Upper lobe of left lung (tissue), 6 donors: ENCODE results near the gene ZNF292. TPM values are rescaled to one million over a fixed set of nuclear protein-coding genes. Genes with fewer than 3 reads are reported as not detected.
"Not testable (repeated sequence)": the region's sequence is repeated elsewhere in the genome, so short reads cannot be mapped to it uniquely, and the experiment has no call there.

Experiments
- ATAC-seq, 2 donors: fragments of 200-7000 bp; cut with Tn5 transposase; one replicate each; pipeline ENCODE4 v1.9.1; 2022; ENCODE audit warnings: mild to moderate bottlenecking in 2 of 2, moderate library complexity in 2 of 2; ENCODE audit not compliant: low FRiP score in 2 of 2
- DNase-seq, 2 donors: peaks; one replicate each; pipeline ENCODE4 v3.0.0-alpha.2; 2019 to 2020
- H3K27ac ChIP-seq, 4 donors: fragments of 200-600 bp; sonication (generic); one replicate each; pipeline ENCODE4 v1.5.1; 2016 to 2019
- H3K27me3 ChIP-seq, 4 donors: fragments of 200-600 bp; sonication (generic); one replicate each; pipeline ENCODE4 v1.5.1; 2017 to 2019
- H3K36me3 ChIP-seq, 4 donors: fragments of 200-600 bp; sonication (generic); one replicate each; pipeline ENCODE4 v1.5.1; 2016 to 2019
- H3K4me1 ChIP-seq, 4 donors: fragments of 200-600 bp; sonication (generic); one replicate each; pipeline ENCODE4 v1.5.1; 2018 to 2019
- H3K4me3 ChIP-seq, 4 donors: fragments of 200-600 bp; sonication (generic); one replicate each; pipeline ENCODE4 v1.5.1; 2017 to 2019; ENCODE audit warnings: mild to moderate bottlenecking in 2 of 4, moderate library complexity in 1 of 4
- H3K9me3 ChIP-seq, 4 donors: fragments of 200-600 bp; sonication (generic); one replicate each; pipeline ENCODE4 v1.5.1; 2018 to 2019
- CTCF ChIP-seq, 6 experiments: fragments of 450-650 bp in 4 of 6; fragments of 200-600 bp in 2 of 6; sonication (generic) in 2 of 6; IDR thresholded peaks; one replicate each; pipeline ENCODE4 v1.5.1; 2016 to 2019; ENCODE audit warnings: antibody characterized with exemption in 6 of 6
- EP300 ChIP-seq, 4 donors: sonication (generic); formaldehyde crosslinking; IDR thresholded peaks; one replicate each; pipeline ENCODE4 v1.5.1; 2017; ENCODE audit warnings: antibody characterized with exemption in 4 of 4, control low read depth in 2 of 4
- POLR2A ChIP-seq, 4 donors: fragments of 450-650 bp; IDR thresholded peaks; one replicate each; pipeline ENCODE4 v1.5.1; 2016 to 2017; ENCODE audit warnings: antibody characterized with exemption in 4 of 4, mild to moderate bottlenecking in 2 of 4
- POLR2AphosphoS5 ChIP-seq, 2 donors: sonication (generic); formaldehyde crosslinking; IDR thresholded peaks; one replicate each; pipeline ENCODE4 v1.5.1; 2017; ENCODE audit warnings: antibody characterized with exemption in 2 of 2
- WGBS, 2 donors: methylation state at CpG; one replicate each; pipeline ENCODE4 v1.1.5; 2017 to 2018; 5-methylcytosine and 5-hydroxymethylcytosine counted together
- total RNA-seq, 6 donors: library from RNA; depleted of rRNA in 4 of 6; stranded (reverse); fragments of >200 nt in 4 of 6; gene quantifications; one replicate each; pipeline versions ENCODE4 v1.1.0 to v1.2.1, GENCODE V29; 2016 to 2021
- donor health status: DM: no; HTN: no; CAD: no; lungs with moderate emphysema.
- donor health status: DM: no; HTN: yes; CAD: no; lungs with severe emphysema.

ZNF292 gene
- total RNA-seq, 6 donors from 2014 or later, result 19.9 to 60.8 (median 32.0) TPM

GRCh38 chr6:87287251-87287650, 131.9 kb downstream of the ZNF292 start:
- no peaks in the 10 kb centered on the region for H3K36me3 ChIP-seq
- no peak overlapping the region for H3K4me3 ChIP-seq
- no peaks in the 10 kb centered on the region for H3K9me3 ChIP-seq
- H3K4me1 ChIP-seq, result no peaks in the 10 kb centered on the region
- TF ChIP-seq POLR2AphosphoS5 (IDR thresholded peaks at IDR 0.05) (no peak), CTCF (IDR thresholded peaks at IDR 0.05) (no peak), EP300 (IDR thresholded peaks at IDR 0.05) (no peak), POLR2A (IDR thresholded peaks at IDR 0.05) (no peak)
- H3K27me3 ChIP-seq, result no peaks in the 10 kb centered on the region
- DNase-seq, result no peak
- ATAC-seq, result no peak
- 83 to 87% methylated on average over 2 of the region's 2 CpGs for WGBS, 2 donors
- no peak overlapping the region for H3K27ac ChIP-seq

- no peaks in the 10 kb centered on the region for H3K9me3 ChIP-seq
- TF ChIP-seq EP300 (IDR thresholded peaks at IDR 0.05), result no peak
- no peak for TF ChIP-seq POLR2AphosphoS5 (IDR thresholded peaks at IDR 0.05)
- no peak for TF ChIP-seq POLR2A (IDR thresholded peaks at IDR 0.05)
- TF ChIP-seq CTCF (IDR thresholded peaks at IDR 0.05), result no peak
- 67 to 79% methylated on average over 2 to 3 of the region's 3 CpGs for WGBS, 2 donors
- H3K27me3 ChIP-seq, result no peaks in the 10 kb centered on the region
- no peaks in the 10 kb centered on the region for H3K4me1 ChIP-seq
- H3K36me3 ChIP-seq, result no peaks in the 10 kb centered on the region
- no peak overlapping the region for H3K27ac ChIP-seq
- no peak overlapping the region for H3K4me3 ChIP-seq
- ATAC-seq, result no peak
- no peak for DNase-seq
These were observed 134.2 kb downstream of the ZNF292 start for GRCh38 chr6:87289571-87289970.

- H3K36me3 ChIP-seq, result no peaks in the 10 kb centered on the region
- no peaks in the 10 kb centered on the region for H3K9me3 ChIP-seq
- no peak for TF ChIP-seq EP300 (IDR thresholded peaks at IDR 0.05)
- no peak for TF ChIP-seq CTCF (IDR thresholded peaks at IDR 0.05)
- TF ChIP-seq POLR2AphosphoS5 (IDR thresholded peaks at IDR 0.05), result no peak
- TF ChIP-seq POLR2A (IDR thresholded peaks at IDR 0.05), result no peak
- H3K4me1 ChIP-seq, result no peaks in the 10 kb centered on the region
- 75 to 81% methylated on average over 2 of the region's 2 CpGs for WGBS, 2 donors
- no peak overlapping the region for H3K4me3 ChIP-seq
- ATAC-seq (no peak), DNase-seq (no peak)
- H3K27ac ChIP-seq, result no peak overlapping the region
- no peaks in the 10 kb centered on the region for H3K27me3 ChIP-seq
These were observed 136.5 kb downstream of the ZNF292 start for GRCh38 chr6:87291883-87292282.

GRCh38 chr6:87293526-87293925, 138.2 kb downstream of the ZNF292 start:
- Histone ChIP-seq H3K4me3 (no peak overlapping the region), H3K36me3 (no peaks in the 10 kb centered on the region), H3K27me3 (no peaks in the 10 kb centered on the region), H3K9me3 (no peaks in the 10 kb centered on the region), H3K27ac (no peak overlapping the region), H3K4me1 (no peaks in the 10 kb centered on the region)
- WGBS, 2 donors, result 84 to 91% methylated on average over 4 of the region's 4 CpGs
- no peak for ATAC-seq
- TF ChIP-seq CTCF (IDR thresholded peaks at IDR 0.05) (no peak), POLR2AphosphoS5 (IDR thresholded peaks at IDR 0.05) (no peak), POLR2A (IDR thresholded peaks at IDR 0.05) (no peak), EP300 (IDR thresholded peaks at IDR 0.05) (no peak)
- no peak for DNase-seq

- Histone ChIP-seq H3K27me3 (no peaks in the 10 kb centered on the region), H3K9me3 (no peaks in the 10 kb centered on the region), H3K27ac (no peak overlapping the region), H3K4me1 (no peaks in the 10 kb centered on the region), H3K4me3 (no peak overlapping the region), H3K36me3 (no peaks in the 10 kb centered on the region)
- no peak for DNase-seq
- ATAC-seq, result no peak
- no peak for TF ChIP-seq POLR2A (IDR thresholded peaks at IDR 0.05)
- no peak for TF ChIP-seq POLR2AphosphoS5 (IDR thresholded peaks at IDR 0.05)
- TF ChIP-seq EP300 (IDR thresholded peaks at IDR 0.05), result no peak
- no peak for TF ChIP-seq CTCF (IDR thresholded peaks at IDR 0.05)
- WGBS, 2 donors, result 46 to 67% methylated on average over 1 of the region's 1 CpG
These were observed 141.8 kb downstream of the ZNF292 start for GRCh38 chr6:87297119-87297518.

GRCh38 chr6:87301277-87301676, 145.9 kb downstream of the ZNF292 start:
- not testable (repeated sequence) for H3K27ac ChIP-seq, H3K4me1 ChIP-seq, H3K4me3 ChIP-seq, H3K36me3 ChIP-seq, DNase-seq, H3K9me3 ChIP-seq, ATAC-seq, H3K27me3 ChIP-seq
- WGBS, 2 donors, result 67 to 76% methylated on average over 3 to 9 of the region's 9 CpGs
